ENCODE results near the gene BANF1. TPM values are rescaled to one million over a fixed set of nuclear protein-coding genes. Genes with fewer than 3 reads are reported as not detected.

BANF1 gene
- polyA plus RNA-seq (ENCODE audit: low read depth in 6 of 6), result 100 to 1,000 TPM; 162 to 247 (median 189) TPM

GRCh38 chr11:66001942-66002647 lies at the start of gene BANF1, which contains the start of gene EIF1AD:
Gene BANF1 (plus strand): TSS chr11:66002503. CDS start chr11:66003251, 748 bp downstream.
Gene EIF1AD (minus strand): TSS chr11:66002157. CDS start chr11:66000389, 1,768 bp downstream.
- peaks cover 24 to 50% (median 42%) of the 10 kb centered on the region in 3 donors for H3K4me1 Mint-ChIP-seq
- DNase-seq (peak; percentile 94), ATAC-seq (ENCODE audit: low read depth in 2 of 2) (peak; percentile 70 to 76)
- no peaks in the 10 kb centered on the region for H3K9me3 Mint-ChIP-seq
- peak within 1 kb of the TSS; percentile 94 to 100 (median 99) for H3K4me3 Mint-ChIP-seq
- H3K27me3 Mint-ChIP-seq, result no peaks in the 10 kb centered on the region
- peak within 1 kb of the TSS; percentile 97 to 100 (median 99) for H3K27ac Mint-ChIP-seq
- peaks cover 11 to 16% of the 10 kb centered on the region in 2 donors for H3K36me3 Mint-ChIP-seq

GRCh38 chr11:65953471-65953870 lies 48.8 kb upstream of the BANF1 start:
- H3K27ac Mint-ChIP-seq, result no peak overlapping the region
- H3K4me1 Mint-ChIP-seq, result peaks cover 17 to 24% (median 23%) of the 10 kb centered on the region in 3 donors
- DNase-seq, result no peak
- peaks cover 0 to 4% (median 1%) of the 10 kb centered on the region in 3 donors for H3K27me3 Mint-ChIP-seq
- no peak for ATAC-seq (ENCODE audit: low read depth in 2 of 2)
- H3K4me3 Mint-ChIP-seq, result no peak overlapping the region
- H3K36me3 Mint-ChIP-seq, result no peaks in the 10 kb centered on the region
- no peaks in the 10 kb centered on the region for H3K9me3 Mint-ChIP-seq

- H3K27ac Mint-ChIP-seq, result no peak overlapping the region
- H3K4me1 Mint-ChIP-seq, result peaks cover 20 to 27% (median 25%) of the 10 kb centered on the region in 3 donors
- peaks cover 0 to 4% (median 0%) of the 10 kb centered on the region in 3 donors for H3K27me3 Mint-ChIP-seq
- peak overlapping the region in 1 of 8 donors; percentile 9 for H3K4me3 Mint-ChIP-seq
- H3K9me3 Mint-ChIP-seq, result no peaks in the 10 kb centered on the region
- ATAC-seq (ENCODE audit: low read depth in 2 of 2) (no peak), DNase-seq (no peak)
- no peaks in the 10 kb centered on the region for H3K36me3 Mint-ChIP-seq
These were observed 47.5 kb upstream of the BANF1 start for GRCh38 chr11:65954771-65955170.

GRCh38 chr11:65958291-65958690 lies 44.0 kb upstream of the BANF1 start:
- peaks cover 44 to 47% (median 46%) of the 10 kb centered on the region in 3 donors for H3K4me1 Mint-ChIP-seq
- DNase-seq (no peak), ATAC-seq (ENCODE audit: low read depth in 2 of 2) (no peak)
- H3K4me3 Mint-ChIP-seq, result peak overlapping the region in 4 of 8 donors; percentile 38 to 72 (median 56)
- peak overlapping the region in 2 of 6 donors; percentile 62 to 76 for H3K27ac Mint-ChIP-seq
- H3K9me3 Mint-ChIP-seq, result no peaks in the 10 kb centered on the region
- H3K36me3 Mint-ChIP-seq, result peaks cover 0 to 16% of the 10 kb centered on the region in 2 donors
- no peaks in the 10 kb centered on the region for H3K27me3 Mint-ChIP-seq

GRCh38 chr11:65958774-65959420 lies 43.4 kb upstream of the BANF1 start:
- H3K27ac Mint-ChIP-seq, result peak overlapping the region in 2 of 6 donors; percentile 10 to 76
- peaks cover 49 to 52% (median 52%) of the 10 kb centered on the region in 3 donors for H3K4me1 Mint-ChIP-seq
- no peak for DNase-seq
- peak overlapping the region in 5 of 8 donors; percentile 25 to 99 (median 66) for H3K4me3 Mint-ChIP-seq
- no peaks in the 10 kb centered on the region for H3K27me3 Mint-ChIP-seq
- peaks cover 0 to 16% of the 10 kb centered on the region in 2 donors for H3K36me3 Mint-ChIP-seq
- no peak for ATAC-seq (ENCODE audit: low read depth in 2 of 2)
- no peaks in the 10 kb centered on the region for H3K9me3 Mint-ChIP-seq

- no peaks in the 10 kb centered on the region for H3K9me3 Mint-ChIP-seq
- H3K4me1 Mint-ChIP-seq, result peaks cover 59 to 64% (median 60%) of the 10 kb centered on the region in 3 donors
- H3K4me3 Mint-ChIP-seq, result peak overlapping the region; percentile 92 to 99 (median 98)
- no peak for ATAC-seq (ENCODE audit: low read depth in 2 of 2)
- no peak for DNase-seq
- no peaks in the 10 kb centered on the region for H3K27me3 Mint-ChIP-seq
- peaks cover 0 to 33% of the 10 kb centered on the region in 2 donors for H3K36me3 Mint-ChIP-seq
- H3K27ac Mint-ChIP-seq, result peak overlapping the region; percentile 98 to 99 (median 99)
These were observed 41.5 kb upstream of the BANF1 start for GRCh38 chr11:65960824-65961266.

GRCh38 chr11:65961267-65962140 lies 40.8 kb upstream of the BANF1 start, which contains the start of gene SART1:
Gene SART1 (plus strand): TSS chr11:65961734. CDS start chr11:65961781, 47 bp downstream.
- ATAC-seq (ENCODE audit: low read depth in 2 of 2) (peak; percentile 82 to 87), DNase-seq (peak; percentile 93)
- Mint-ChIP-seq H3K4me1 (peaks cover 58 to 63% (median 61%) of the 10 kb centered on the region in 3 donors), H3K9me3 (no peaks in the 10 kb centered on the region), H3K36me3 (peaks cover 0 to 37% of the 10 kb centered on the region in 2 donors), H3K27ac (peak within 1 kb of the TSS; percentile 98 to 99 (median 99)), H3K4me3 (peak within 1 kb of the TSS; percentile 92 to 99 (median 98)), H3K27me3 (no peaks in the 10 kb centered on the region)

- Mint-ChIP-seq H3K36me3 (peaks cover 0 to 37% of the 10 kb centered on the region in 2 donors), H3K27ac (peak overlapping the region; percentile 78 to 99 (median 94)), H3K27me3 (no peaks in the 10 kb centered on the region)
These were observed 40.1 kb upstream of the BANF1 start for GRCh38 chr11:65962141-65962564.

GRCh38 chr11:65964906-65965305 lies 37.4 kb upstream of the BANF1 start:
- ATAC-seq (ENCODE audit: low read depth in 2 of 2), result no peak
- Mint-ChIP-seq H3K4me3 (peak overlapping the region in 3 of 8 donors; percentile 35 to 99 (median 80)), H3K9me3 (no peaks in the 10 kb centered on the region), H3K27ac (peak overlapping the region in 2 of 6 donors; percentile 87 to 98), H3K4me1 (peaks cover 45 to 53% (median 50%) of the 10 kb centered on the region in 3 donors), H3K27me3 (no peaks in the 10 kb centered on the region), H3K36me3 (peaks cover 0 to 49% of the 10 kb centered on the region in 2 donors)
- DNase-seq, result no peak

More at GRCh38 chr11:65962141-65962564, 40.1 kb upstream of the BANF1 start:
- Mint-ChIP-seq H3K4me3 (peak overlapping the region; percentile 83 to 99 (median 98)), H3K9me3 (no peaks in the 10 kb centered on the region), H3K4me1 (peaks cover 52 to 57% (median 55%) of the 10 kb centered on the region in 3 donors)
- ATAC-seq (ENCODE audit: low read depth in 2 of 2) (peak in 1 of 2 donors; percentile 70), DNase-seq (no peak)

- Mint-ChIP-seq H3K27ac (peak overlapping the region in 2 of 6 donors; percentile 38 to 98), H3K4me1 (peaks cover 47 to 57% (median 48%) of the 10 kb centered on the region in 3 donors), H3K27me3 (no peaks in the 10 kb centered on the region), H3K4me3 (no peak overlapping the region), H3K9me3 (no peaks in the 10 kb centered on the region), H3K36me3 (peaks cover 0 to 56% of the 10 kb centered on the region in 2 donors)
- no peak for ATAC-seq (ENCODE audit: low read depth in 2 of 2)
- no peak for DNase-seq
These were observed 36.1 kb upstream of the BANF1 start for GRCh38 chr11:65965986-65966762.

- Mint-ChIP-seq H3K36me3 (peaks cover 4 to 46% of the 10 kb centered on the region in 2 donors), H3K4me1 (peaks cover 39 to 55% (median 39%) of the 10 kb centered on the region in 3 donors), H3K27me3 (no peaks in the 10 kb centered on the region), H3K27ac (no peak overlapping the region), H3K4me3 (no peak overlapping the region), H3K9me3 (no peaks in the 10 kb centered on the region)
- DNase-seq (no peak), ATAC-seq (ENCODE audit: low read depth in 2 of 2) (no peak)
These were observed 34.9 kb upstream of the BANF1 start for GRCh38 chr11:65967329-65967934.

All from naive B cell (primary cell).